CD4-positive, CD25-positive, alpha-beta regulatory T cell (primary cell): ENCODE results near the gene BLM. TPM values are rescaled to one million over a fixed set of nuclear protein-coding genes. Genes with fewer than 3 reads are reported as not detected.

Experiments used
- ATAC-seq, 2 donors: fragments of 150-1000 bp; cut with Tn5 transposase; one replicate each; pipeline ENCODE4 v1.10.0; 2021; ENCODE audit warnings: low read depth in 2 of 2, moderate number of reproducible peaks in 2 of 2, moderate library complexity in 1 of 2
- DNase-seq, 3 donors: peaks; one replicate each; pipeline versions ENCODE4 v3.0.0 to v3.0.0-alpha.2; 2012 to 2022; ENCODE audit warnings: mixed read lengths in 1 of 3
- H3K27ac ChIP-seq: one replicate; pipeline ENCODE4 v1.7.0; 2013; ENCODE audit warnings: mild to moderate bottlenecking, low read length; ENCODE audit not compliant: insufficient read depth, poor library complexity, severe bottlenecking
- H3K27me3 ChIP-seq: one replicate; pipeline ENCODE4 v1.7.0; 2013; ENCODE audit warnings: low read length; ENCODE audit not compliant: control insufficient read depth, insufficient read depth
- H3K36me3 ChIP-seq: one replicate; pipeline ENCODE4 v1.7.0; 2013; ENCODE audit warnings: mild to moderate bottlenecking, low read length, moderate library complexity; ENCODE audit not compliant: control insufficient read depth, insufficient read depth
- H3K4me1 ChIP-seq: 2 replicates; pipeline ENCODE4 v1.7.0; 2013; ENCODE audit warnings: mild to moderate bottlenecking, low read length; ENCODE audit not compliant: insufficient read depth, control insufficient read depth, poor library complexity, severe bottlenecking
- H3K4me3 ChIP-seq: one replicate; pipeline ENCODE4 v1.7.0; 2013; ENCODE audit warnings: low read depth, mild to moderate bottlenecking, low read length, moderate library complexity
- H3K9me3 ChIP-seq, 2 experiments: 1 replicate in 1 of 2; 2 replicates in 1 of 2; pipeline ENCODE4 v1.7.0; 2013; ENCODE audit warnings: low read length in 2 of 2, mild to moderate bottlenecking in 1 of 2, moderate library complexity in 1 of 2; ENCODE audit not compliant: control insufficient read depth in 2 of 2
- H3K27ac Mint-ChIP-seq, 3 donors: one replicate each; pipeline ENCODE4 v1.8.0; 2020 to 2022; ENCODE audit warnings: mild to moderate bottlenecking in 3 of 3, mixed read lengths in 3 of 3, moderate library complexity in 2 of 3
- H3K27me3 Mint-ChIP-seq: one replicate; pipeline ENCODE4 v1.8.0; 2022; ENCODE audit warnings: mild to moderate bottlenecking, mixed read lengths
- H3K36me3 Mint-ChIP-seq: one replicate; pipeline ENCODE4 v1.8.0; 2020; ENCODE audit warnings: mixed read lengths
- H3K4me1 Mint-ChIP-seq, 4 donors: one replicate each; pipeline ENCODE4 v1.8.0; 2020 to 2022; ENCODE audit warnings: mixed read lengths in 4 of 4, mild to moderate bottlenecking in 1 of 4
- H3K4me3 Mint-ChIP-seq, 4 donors: one replicate each; pipeline ENCODE4 v1.8.0; 2020 to 2022; ENCODE audit warnings: mild to moderate bottlenecking in 4 of 4, mixed read lengths in 4 of 4, moderate library complexity in 3 of 4
- H3K9me3 Mint-ChIP-seq, 7 donors: one replicate each; pipeline ENCODE4 v1.8.0; 2020 to 2022; ENCODE audit warnings: mixed read lengths in 7 of 7, mild to moderate bottlenecking in 3 of 7, moderate library complexity in 2 of 7
- polyA plus RNA-seq, 4 donors: library from polyadenylated mRNA; unstranded; fragments of 300-500 nt; fragmentation: Illumina TruSeq; gene quantifications; one replicate each; pipeline ENCODE4 v1.2.3, GENCODE V29; 2021
- total RNA-seq: library from RNA; stranded (reverse); gene quantifications from one replicate; pipeline ENCODE4 v1.2.3, GENCODE V29; 2022

Gene BLM
- total and polyA plus RNA-seq, 5 donors from 2014 or later, result 6.3 to 12.0 (median 7.0) TPM

DNA sequence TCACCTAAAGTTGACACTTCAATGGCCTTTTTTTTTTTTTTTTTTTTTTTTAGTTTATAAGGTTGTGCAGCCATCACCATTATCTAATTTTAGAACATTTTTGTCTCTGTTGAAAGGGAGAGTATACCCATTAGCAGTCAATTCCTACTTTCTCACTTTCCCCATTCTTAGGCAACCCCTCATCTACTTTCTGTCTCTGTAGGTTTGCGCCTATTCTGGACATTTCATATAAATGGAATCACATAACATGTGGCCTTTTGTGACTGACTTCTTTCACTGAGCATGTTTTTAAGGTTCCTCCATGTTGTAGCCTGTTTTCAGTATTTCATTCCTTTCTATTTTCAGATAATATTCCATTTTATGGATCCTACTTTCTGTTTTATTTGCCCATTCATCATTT is 56.3 kb downstream of the BLM start:
- Histone ChIP-seq H3K9me3 (no peaks in the 10 kb centered on the region), H3K36me3 (peaks cover 12% of the 10 kb centered on the region), H3K4me1 (no peaks in the 10 kb centered on the region), H3K4me3 (no peak overlapping the region), H3K27me3 (no peaks in the 10 kb centered on the region), H3K27ac (no peak overlapping the region)
- Mint-ChIP-seq H3K27me3 (no peaks in the 10 kb centered on the region), H3K4me3 (no peak overlapping the region), H3K36me3 (peaks cover 31% of the 10 kb centered on the region), H3K4me1 (peaks cover 0 to 1% (median 0%) of the 10 kb centered on the region in 4 donors), H3K27ac (no peak overlapping the region), H3K9me3 (no peaks in the 10 kb centered on the region)
- ATAC-seq (no peak), DNase-seq (no peak)

DNA sequence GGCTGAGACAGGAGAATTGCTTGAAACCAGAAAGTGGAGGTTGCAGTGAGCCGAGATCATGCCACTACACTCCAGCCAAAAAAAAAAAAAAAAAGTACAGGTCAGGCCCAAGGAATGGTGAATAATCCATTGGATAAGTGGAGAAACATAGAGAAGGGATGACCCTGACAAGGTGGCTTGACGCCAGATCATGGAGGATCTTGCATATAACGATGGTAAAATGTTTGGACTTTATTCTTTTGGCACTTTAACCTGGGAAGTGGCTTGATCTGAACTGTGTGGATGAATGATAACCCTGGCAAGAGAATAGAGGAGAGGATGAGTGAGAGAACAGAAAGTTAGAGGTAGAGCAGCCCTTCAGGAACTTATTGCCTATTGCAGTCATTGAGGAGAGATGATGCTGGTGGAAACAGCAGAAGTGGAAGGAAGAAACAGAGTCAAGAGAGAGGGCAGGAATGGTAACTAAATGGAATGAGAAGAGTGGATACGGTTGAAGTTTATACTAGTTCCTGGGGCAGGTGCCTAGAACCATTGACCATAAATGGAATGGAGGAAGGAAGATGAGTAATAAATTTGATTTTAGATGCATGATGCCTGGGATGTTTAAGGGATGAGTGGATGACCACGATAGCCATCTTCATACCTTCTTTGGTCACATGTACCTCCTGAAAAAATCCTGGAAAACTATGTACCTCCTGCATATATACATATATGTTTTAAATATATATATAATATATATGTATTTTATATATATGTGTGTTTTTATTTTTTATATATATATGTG is 57.8 kb downstream of the BLM start:
- no peak for DNase-seq
- no peaks in the 10 kb centered on the region for H3K9me3 ChIP-seq
- no peak overlapping the region for H3K4me3 ChIP-seq
- H3K36me3 ChIP-seq, result peaks cover 5% of the 10 kb centered on the region
- Mint-ChIP-seq H3K27ac (no peak overlapping the region), H3K27me3 (no peaks in the 10 kb centered on the region), H3K4me3 (no peak overlapping the region), H3K36me3 (peaks cover 25% of the 10 kb centered on the region), H3K4me1 (peaks cover 1 to 6% (median 4%) of the 10 kb centered on the region in 4 donors), H3K9me3 (no peaks in the 10 kb centered on the region)
- no peak overlapping the region for H3K27ac ChIP-seq
- H3K4me1 ChIP-seq, result no peaks in the 10 kb centered on the region
- no peak for ATAC-seq
- no peaks in the 10 kb centered on the region for H3K27me3 ChIP-seq

- Mint-ChIP-seq H3K36me3 (peaks cover 17% of the 10 kb centered on the region), H3K4me1 (peaks cover 11 to 28% (median 23%) of the 10 kb centered on the region in 4 donors), H3K9me3 (no peaks in the 10 kb centered on the region), H3K27ac (peak overlapping the region in 2 of 3 donors; percentile 72 to 74), H3K4me3 (peak overlapping the region in 3 of 4 donors; percentile 11 to 60 (median 58)), H3K27me3 (no peaks in the 10 kb centered on the region)
- peaks cover 12% of the 10 kb centered on the region for H3K4me1 ChIP-seq
- peak overlapping the region; percentile 15 for H3K27ac ChIP-seq
- DNase-seq (peak in 2 of 3 donors; percentile 10 to 79), ATAC-seq (peak; percentile 65)
- H3K4me3 ChIP-seq, result peak overlapping the region; percentile 52
- H3K9me3 ChIP-seq, result no peaks in the 10 kb centered on the region
- H3K27me3 ChIP-seq, result no peaks in the 10 kb centered on the region
- H3K36me3 ChIP-seq, result peaks cover 3% of the 10 kb centered on the region
These were observed 63.8 kb downstream of the BLM start for GRCh38 chr15:90780916-90781315.

- Histone ChIP-seq H3K9me3 (no peaks in the 10 kb centered on the region), H3K27me3 (no peaks in the 10 kb centered on the region), H3K27ac (no peak overlapping the region), H3K36me3 (peaks cover 3% of the 10 kb centered on the region), H3K4me3 (no peak overlapping the region), H3K4me1 (peaks cover 12% of the 10 kb centered on the region)
- H3K27me3 Mint-ChIP-seq, result no peaks in the 10 kb centered on the region
- H3K4me3 Mint-ChIP-seq, result no peak overlapping the region
- peaks cover 11 to 28% (median 23%) of the 10 kb centered on the region in 4 donors for H3K4me1 Mint-ChIP-seq
- H3K27ac Mint-ChIP-seq, result peak overlapping the region in 1 of 3 donors; percentile 26
- H3K36me3 Mint-ChIP-seq, result peaks cover 11% of the 10 kb centered on the region
- H3K9me3 Mint-ChIP-seq, result no peaks in the 10 kb centered on the region
- ATAC-seq (no peak), DNase-seq (no peak)
These were observed 65.3 kb downstream of the BLM start for GRCh38 chr15:90782442-90782841.

DNA sequence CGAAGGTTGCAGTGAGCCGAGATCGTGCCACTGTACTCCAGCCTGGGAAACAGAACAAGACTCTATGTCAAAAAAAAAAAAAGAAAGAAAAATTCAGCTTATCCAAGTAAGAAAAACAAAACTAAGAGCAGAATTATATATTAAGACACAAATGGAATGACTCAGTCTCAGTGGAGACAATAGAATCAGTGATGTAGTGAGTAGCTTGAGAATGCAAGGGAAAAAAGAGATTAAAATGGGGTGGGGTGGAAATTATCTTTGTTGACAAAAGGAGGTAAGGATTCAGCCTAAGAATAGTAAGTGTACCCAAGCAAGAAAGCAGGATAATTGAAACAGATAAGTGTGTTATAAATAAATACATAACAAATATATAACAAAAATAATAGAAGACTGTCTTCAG is 70.7 kb downstream of the BLM start:
- ATAC-seq, result no peak
- Histone ChIP-seq H3K27ac (no peak overlapping the region), H3K9me3 (no peaks in the 10 kb centered on the region), H3K4me1 (no peaks in the 10 kb centered on the region), H3K4me3 (no peak overlapping the region), H3K36me3 (peaks cover 17% of the 10 kb centered on the region), H3K27me3 (no peaks in the 10 kb centered on the region)
- no peak overlapping the region for H3K4me3 Mint-ChIP-seq
- H3K4me1 Mint-ChIP-seq, result no peaks in the 10 kb centered on the region
- DNase-seq, result no peak
- peaks cover 24% of the 10 kb centered on the region for H3K36me3 Mint-ChIP-seq
- no peaks in the 10 kb centered on the region for H3K27me3 Mint-ChIP-seq
- H3K27ac Mint-ChIP-seq, result no peak overlapping the region
- no peaks in the 10 kb centered on the region for H3K9me3 Mint-ChIP-seq

GRCh38 chr15:90789462-90789861 is 72.3 kb downstream of the BLM start:
- no peaks in the 10 kb centered on the region for H3K27me3 ChIP-seq
- no peak overlapping the region for H3K4me3 ChIP-seq
- Mint-ChIP-seq H3K27ac (no peak overlapping the region), H3K36me3 (peaks cover 29% of the 10 kb centered on the region), H3K27me3 (no peaks in the 10 kb centered on the region), H3K4me3 (no peak overlapping the region), H3K9me3 (no peaks in the 10 kb centered on the region), H3K4me1 (no peaks in the 10 kb centered on the region)
- no peak overlapping the region for H3K27ac ChIP-seq
- ATAC-seq (no peak), DNase-seq (no peak)
- H3K36me3 ChIP-seq, result peaks cover 17% of the 10 kb centered on the region
- H3K9me3 ChIP-seq, result no peaks in the 10 kb centered on the region
- no peaks in the 10 kb centered on the region for H3K4me1 ChIP-seq

- Mint-ChIP-seq H3K4me1 (no peaks in the 10 kb centered on the region), H3K9me3 (no peaks in the 10 kb centered on the region), H3K27me3 (no peaks in the 10 kb centered on the region), H3K27ac (no peak overlapping the region), H3K4me3 (no peak overlapping the region), H3K36me3 (peaks cover 25% of the 10 kb centered on the region)
- DNase-seq, result no peak
- no peak overlapping the region for H3K4me3 ChIP-seq
- H3K27ac ChIP-seq, result no peak overlapping the region
- no peaks in the 10 kb centered on the region for H3K4me1 ChIP-seq
- H3K27me3 ChIP-seq, result no peaks in the 10 kb centered on the region
- H3K36me3 ChIP-seq, result peaks cover 17% of the 10 kb centered on the region
- H3K9me3 ChIP-seq, result no peaks in the 10 kb centered on the region
- ATAC-seq, result no peak
These were observed 72.9 kb downstream of the BLM start for GRCh38 chr15:90790057-90790456.

DNA sequence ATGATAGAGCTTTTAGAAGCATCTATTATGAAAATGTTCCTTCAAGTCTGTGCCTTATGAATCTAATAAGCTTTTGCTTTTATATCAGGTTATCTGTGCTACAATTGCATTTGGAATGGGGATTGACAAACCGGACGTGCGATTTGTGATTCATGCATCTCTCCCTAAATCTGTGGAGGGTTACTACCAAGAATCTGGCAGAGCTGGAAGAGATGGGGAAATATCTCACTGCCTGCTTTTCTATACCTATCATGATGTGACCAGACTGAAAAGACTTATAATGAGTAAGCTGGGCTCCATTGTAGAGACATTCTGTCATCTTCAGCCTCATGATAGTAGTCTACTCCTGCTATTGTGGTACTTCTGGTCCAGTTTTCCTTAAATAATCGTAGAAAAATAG is 73.4 kb downstream of the BLM start:
- Mint-ChIP-seq H3K36me3 (peaks cover 21% of the 10 kb centered on the region), H3K27me3 (no peaks in the 10 kb centered on the region)
- DNase-seq, result no peak

More for the DNA sequence above, 73.4 kb downstream of the BLM start:
- H3K27ac Mint-ChIP-seq, result no peak overlapping the region
- H3K36me3 ChIP-seq, result peaks cover 15% of the 10 kb centered on the region
- no peak overlapping the region for H3K4me3 ChIP-seq
- no peaks in the 10 kb centered on the region for H3K4me1 Mint-ChIP-seq
- ATAC-seq, result no peak
- no peak overlapping the region for H3K4me3 Mint-ChIP-seq
- no peaks in the 10 kb centered on the region for H3K9me3 ChIP-seq
- no peaks in the 10 kb centered on the region for H3K27me3 ChIP-seq
- no peak overlapping the region for H3K27ac ChIP-seq
- H3K4me1 ChIP-seq, result no peaks in the 10 kb centered on the region
- H3K9me3 Mint-ChIP-seq, result no peaks in the 10 kb centered on the region
